ENCODE data around the gene STAT2.

GRCh38 chr12:56377310-56377988, 17.5 kb upstream of the STAT2 start:
- TF ChIP-seq TAF1 (IDR thresholded peaks at IDR 0.05; ENCODE audit: borderline replicate concordance, low read depth, low read length) (no peak), POLR2A (IDR thresholded peaks at IDR 0.05; ENCODE audit: low read depth, low read length) (no peak), POLR2AphosphoS5 (IDR thresholded peaks at IDR 0.05; ENCODE audit: low read depth, low read length) (no peak)

Data from GM12892 (cell line).